CD14-positive monocyte (primary cell): ENCODE measurements around the gene ARMCX2. TPM values are rescaled to one million over a fixed set of nuclear protein-coding genes. Genes with fewer than 3 reads are reported as not detected.

Source experiments
- DNase-seq, 3 donors: peaks; one replicate each; pipeline ENCODE4 v3.0.0-alpha.2; 2011 to 2022
- H2AFZ ChIP-seq: 2 replicates; pipeline ENCODE4 v1.6.0; 2012; ENCODE audit warnings: mild to moderate bottlenecking, low read depth, low read length, inconsistent platforms; ENCODE audit not compliant: insufficient read depth, poor library complexity, severe bottlenecking
- H3K27ac ChIP-seq, 2 donors: 1 replicate in 1 of 2; 2 replicates in 1 of 2; pipeline ENCODE4 v1.5.1; 2012 to 2013; ENCODE audit warnings: low read length in 2 of 2, control low read depth in 1 of 2, inconsistent platforms in 1 of 2, low read depth in 1 of 2, mild to moderate bottlenecking in 1 of 2
- H3K27me3 ChIP-seq, 2 donors: one replicate each; pipeline versions ENCODE4 v1.6.0 to v1.6.1; 2011 to 2013; ENCODE audit warnings: low read length in 2 of 2; ENCODE audit not compliant: control insufficient read depth in 2 of 2, insufficient read depth in 2 of 2
- H3K36me3 ChIP-seq, 2 donors: replicated peaks in 1 of 2; 1 replicate in 1 of 2; 2 replicates in 1 of 2; pipeline versions ENCODE4 v1.5.1 to v1.6.1; 2012 to 2013; ENCODE audit warnings: low read length in 2 of 2, control low read depth in 1 of 2, inconsistent platforms in 1 of 2, mild to moderate bottlenecking in 1 of 2; ENCODE audit not compliant: insufficient read depth in 2 of 2, control insufficient read depth in 1 of 2
- H3K4me1 ChIP-seq, 2 donors: 1 replicate in 1 of 2; 2 replicates in 1 of 2; pipeline versions ENCODE4 v1.5.1 to v1.6.1; 2012 to 2013; ENCODE audit warnings: low read length in 2 of 2, control low read depth in 1 of 2, inconsistent platforms in 1 of 2, mild to moderate bottlenecking in 1 of 2, moderate library complexity in 1 of 2; ENCODE audit not compliant: insufficient read depth in 2 of 2, control insufficient read depth in 1 of 2
- H3K4me2 ChIP-seq: replicated peaks from 2 replicates; pipeline ENCODE3; 2012; ENCODE audit warnings: low read length, moderate library complexity, mild to moderate bottlenecking; ENCODE audit not compliant: poor library complexity, severe bottlenecking; ENCODE audit errors: extremely low read depth
- H3K4me3 ChIP-seq, 3 experiments: fragments of 200-600 bp in 1 of 3; sonication (generic) in 1 of 3; replicated peaks in 1 of 3; 1 replicate in 2 of 3; 2 replicates in 1 of 3; pipeline ENCODE4 v1.5.1; 2011 to 2013; ENCODE audit warnings: low read length in 3 of 3, mild to moderate bottlenecking in 3 of 3, control low read depth in 2 of 3, low read depth in 2 of 3, inconsistent platforms in 1 of 3, moderate library complexity in 1 of 3
- H3K79me2 ChIP-seq: 2 replicates; pipeline ENCODE4 v1.6.0; 2012; ENCODE audit warnings: mild to moderate bottlenecking, control low read depth, inconsistent platforms, low read length, moderate library complexity; ENCODE audit not compliant: insufficient read depth
- H3K9ac ChIP-seq: 2 replicates; pipeline ENCODE4 v1.6.0; 2017; ENCODE audit warnings: low read length, mild to moderate bottlenecking; ENCODE audit not compliant: insufficient read depth, poor library complexity, severe bottlenecking
- H3K9me3 ChIP-seq, 2 donors: replicated peaks in 1 of 2; 1 replicate in 1 of 2; 2 replicates in 1 of 2; pipeline versions ENCODE4 v1.5.1 to v1.6.1; 2012 to 2013; ENCODE audit warnings: low read length in 2 of 2, control low read depth in 1 of 2; ENCODE audit not compliant: control insufficient read depth in 1 of 2, insufficient read depth in 1 of 2
- H4K20me1 ChIP-seq: 2 replicates; pipeline ENCODE4 v1.6.0; 2012; ENCODE audit warnings: mild to moderate bottlenecking, low read length, control low read depth, moderate library complexity; ENCODE audit not compliant: insufficient read depth
- H3K27ac Mint-ChIP-seq, 7 donors: one replicate each; pipeline ENCODE4 v1.8.0; 2020; ENCODE audit warnings: mild to moderate bottlenecking in 7 of 7, mixed read lengths in 7 of 7, moderate library complexity in 6 of 7, inconsistent platforms in 2 of 7
- H3K27me3 Mint-ChIP-seq, 3 donors: one replicate each; pipeline ENCODE4 v1.8.0; 2021 to 2022; ENCODE audit warnings: low read depth in 3 of 3, mild to moderate bottlenecking in 3 of 3, mixed read lengths in 3 of 3, moderate library complexity in 3 of 3, inconsistent platforms in 1 of 3
- H3K36me3 Mint-ChIP-seq, 2 donors: one replicate each; pipeline ENCODE4 v1.8.0; 2020; ENCODE audit warnings: mixed read lengths in 2 of 2, inconsistent platforms in 1 of 2, mild to moderate bottlenecking in 1 of 2
- H3K4me1 Mint-ChIP-seq: one replicate; pipeline ENCODE4 v1.8.0; 2020; ENCODE audit warnings: mild to moderate bottlenecking, mixed read lengths
- H3K4me3 Mint-ChIP-seq, 2 donors: one replicate each; pipeline ENCODE4 v1.8.0; 2020; ENCODE audit warnings: mild to moderate bottlenecking in 2 of 2, mixed read lengths in 2 of 2, moderate library complexity in 1 of 2
- H3K9me3 Mint-ChIP-seq, 7 donors: one replicate each; pipeline ENCODE4 v1.8.0; 2020 to 2022; ENCODE audit warnings: mixed read lengths in 7 of 7, mild to moderate bottlenecking in 6 of 7, moderate library complexity in 6 of 7, inconsistent platforms in 2 of 7
- WGBS: methylation state at CpG from one replicate; pipeline ENCODE4 v1.1.5; 2013; ENCODE audit warnings: missing lambda C conversion rate; ENCODE audit not compliant: insufficient coverage; 5-methylcytosine and 5-hydroxymethylcytosine counted together
- intact Hi-C, 2 donors: fragments of 100-400 bp; cut with micrococcal nuclease; formaldehyde crosslinking; loops; one replicate each; pipeline versions ENCODE4 v1.15.0 to v1.15.1; 2023
- polyA minus RNA-seq: library from RNA; depleted of rRNA, polyadenylated mRNA; stranded (reverse); fragments of >200 nt; gene quantifications from 2 replicates; pipeline ENCODE4 v1.2.3, GENCODE V29; 2012
- polyA plus RNA-seq, 3 donors: library from polyadenylated mRNA; depleted of rRNA in 1 of 3; unstranded in 2 of 3; stranded (reverse) in 1 of 3; fragments of 300-500 nt in 2 of 3; fragments of >200 nt in 1 of 3; fragmentation: Illumina TruSeq in 2 of 3; gene quantifications; 1 replicate in 2 of 3; 2 replicates in 1 of 3; pipeline ENCODE4 v1.2.3, GENCODE V29; 2012 to 2021
- total RNA-seq, 12 experiments: library from RNA in 1 of 12; stranded (reverse) in 1 of 12; fragments of 120-200 nt in 1 of 12; gene quantifications; one replicate each; pipeline ENCODE4 v1.2.4 and lab custom pipeline; 2013 to 2026; ENCODE audit warnings: mixed read lengths in 6 of 12, inconsistent platforms in 1 of 12
- TF ChIP-seq, protein P1 (sequence below): fragments of 200-600 bp; IDR thresholded peaks from one replicate; pipeline ENCODE4 v1.8.0; 2022; ENCODE audit warnings: antibody characterized with exemption, mild to moderate bottlenecking

ARMCX2 gene
- total RNA-seq (2013), result 2.3 TPM
- polyA plus RNA-seq (under 1 TPM; 0.27 to 0.63 (median 0.61) TPM), polyA minus RNA-seq (0.42 and 0.48 TPM in 2 replicates), total RNA-seq (lab: John Stamatoyannopoulos, UW) (0.46 to 9.1 (median 1.1) reads per million in 11 experiments)

DNA sequence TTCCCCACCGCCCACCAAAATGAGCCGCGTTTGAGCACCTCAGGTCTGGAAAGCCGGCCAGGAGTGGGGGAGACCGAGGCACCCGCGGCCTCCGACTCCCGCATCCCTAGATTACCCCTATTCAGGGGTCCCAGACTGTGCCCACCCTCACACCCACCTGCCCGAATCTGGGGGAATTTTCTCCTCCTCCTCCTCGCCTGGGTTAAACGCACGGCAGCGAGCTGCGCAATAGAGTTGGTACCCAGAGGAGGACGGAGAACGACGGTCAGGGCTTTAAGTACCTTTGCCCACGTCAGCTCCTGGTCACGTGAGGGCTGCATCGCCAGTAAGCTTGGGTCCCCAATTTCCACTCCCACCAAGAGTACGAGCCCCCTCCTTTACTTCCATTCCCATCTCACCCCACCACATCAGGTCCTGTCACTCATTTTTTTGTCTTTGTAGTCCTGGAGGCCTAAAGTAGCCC is at the start of gene ARMCX2:
TSS of gene ARMCX2 (minus strand) at position 250 of the 463 bp plus-strand sequence. CDS start 2,262 bp downstream, outside the sequence.
- H3K4me1 Mint-ChIP-seq, result peaks cover 20% of the 10 kb centered on the region
- H3K27me3 Mint-ChIP-seq, result peaks cover 9 to 14% (median 13%) of the 10 kb centered on the region in 3 donors
- Histone ChIP-seq H4K20me1 (no peaks in the 10 kb centered on the region), H3K4me1 (peaks cover 9 to 15% of the 10 kb centered on the region in 2 donors), H3K4me2 (peak within 1 kb of the TSS; percentile 81), H3K27me3 (peaks cover 0 to 8% of the 10 kb centered on the region in 2 donors), H3K9ac (peak within 1 kb of the TSS; percentile 50), H3K4me3 (peak within 1 kb of the TSS; percentile 55 to 86 (median 60)), H3K79me2 (no peaks in the 10 kb centered on the region), H3K36me3 (no peaks in the 10 kb centered on the region), H3K27ac (no peak within 1 kb of the TSS), H2AFZ (peak within 1 kb of the TSS; percentile 85), H3K9me3 (no peaks in the 10 kb centered on the region)
- peak in 1 of 3 donors; percentile 4 for DNase-seq
- peak within 1 kb of the TSS in 1 of 7 donors; percentile 1 for H3K27ac Mint-ChIP-seq
- WGBS, result 0% methylated on average over 2 of the region's 22 CpGs
- H3K36me3 Mint-ChIP-seq, result no peaks in the 10 kb centered on the region
- peaks cover 0 to 6% (median 1%) of the 10 kb centered on the region in 7 donors for H3K9me3 Mint-ChIP-seq
- H3K4me3 Mint-ChIP-seq, result peak within 1 kb of the TSS; percentile 80 to 87
- intact Hi-C loops, result no loop called here
- TF ChIP-seq, protein P1, sequence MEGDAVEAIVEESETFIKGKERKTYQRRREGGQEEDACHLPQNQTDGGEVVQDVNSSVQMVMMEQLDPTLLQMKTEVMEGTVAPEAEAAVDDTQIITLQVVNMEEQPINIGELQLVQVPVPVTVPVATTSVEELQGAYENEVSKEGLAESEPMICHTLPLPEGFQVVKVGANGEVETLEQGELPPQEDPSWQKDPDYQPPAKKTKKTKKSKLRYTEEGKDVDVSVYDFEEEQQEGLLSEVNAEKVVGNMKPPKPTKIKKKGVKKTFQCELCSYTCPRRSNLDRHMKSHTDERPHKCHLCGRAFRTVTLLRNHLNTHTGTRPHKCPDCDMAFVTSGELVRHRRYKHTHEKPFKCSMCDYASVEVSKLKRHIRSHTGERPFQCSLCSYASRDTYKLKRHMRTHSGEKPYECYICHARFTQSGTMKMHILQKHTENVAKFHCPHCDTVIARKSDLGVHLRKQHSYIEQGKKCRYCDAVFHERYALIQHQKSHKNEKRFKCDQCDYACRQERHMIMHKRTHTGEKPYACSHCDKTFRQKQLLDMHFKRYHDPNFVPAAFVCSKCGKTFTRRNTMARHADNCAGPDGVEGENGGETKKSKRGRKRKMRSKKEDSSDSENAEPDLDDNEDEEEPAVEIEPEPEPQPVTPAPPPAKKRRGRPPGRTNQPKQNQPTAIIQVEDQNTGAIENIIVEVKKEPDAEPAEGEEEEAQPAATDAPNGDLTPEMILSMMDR, result no peak

DNA sequence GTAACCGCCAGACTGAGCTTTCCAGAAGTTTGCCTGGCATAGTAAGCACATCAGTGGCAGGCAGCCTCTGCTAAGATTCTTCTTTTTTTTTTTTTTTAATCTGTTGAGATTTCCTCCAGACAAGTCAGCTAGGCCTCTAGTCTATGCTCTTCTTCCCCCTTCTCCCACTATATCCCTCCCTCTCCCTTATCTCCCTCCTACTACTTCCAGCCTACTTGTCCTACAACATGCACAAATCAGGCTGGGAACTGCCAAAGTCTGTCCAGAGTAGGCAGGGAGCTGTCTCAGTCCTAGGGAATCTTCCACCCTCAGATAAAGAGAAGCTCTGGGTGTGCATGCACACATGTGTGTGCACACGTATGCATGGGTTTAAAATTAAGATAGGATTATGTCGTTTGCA is 49.7 kb upstream of the ARMCX2 start:
- peaks cover 0 to 2% (median 0%) of the 10 kb centered on the region in 3 donors for H3K27me3 Mint-ChIP-seq
- no CpG with 5 or more reads among the region's 3 CpGs for WGBS

More for the DNA sequence above, 49.7 kb upstream of the ARMCX2 start:
- no peak overlapping the region for H2AFZ ChIP-seq
- H3K4me2 ChIP-seq, result no peak overlapping the region
- no peaks in the 10 kb centered on the region for H4K20me1 ChIP-seq
- H3K27ac ChIP-seq, result no peak overlapping the region
- H3K9me3 ChIP-seq, result no peaks in the 10 kb centered on the region
- no peaks in the 10 kb centered on the region for H3K36me3 Mint-ChIP-seq
- H3K4me3 ChIP-seq, result no peak overlapping the region
- H3K36me3 ChIP-seq, result no peaks in the 10 kb centered on the region
- H3K79me2 ChIP-seq, result no peaks in the 10 kb centered on the region
- no peak for DNase-seq
- TF ChIP-seq, protein P1, result no peak
- H3K4me1 ChIP-seq, result no peaks in the 10 kb centered on the region
- no peak overlapping the region for H3K9ac ChIP-seq
- peaks cover 0 to 2% (median 0%) of the 10 kb centered on the region in 7 donors for H3K9me3 Mint-ChIP-seq
- H3K4me3 Mint-ChIP-seq, result no peak overlapping the region
- no peaks in the 10 kb centered on the region for H3K4me1 Mint-ChIP-seq
- intact Hi-C loops, result no loop called here
- H3K27ac Mint-ChIP-seq, result no peak overlapping the region
- no peaks in the 10 kb centered on the region for H3K27me3 ChIP-seq
